Activated naive CD4-positive, alpha-beta T cell treated with anti-CD3 and anti-CD28 coated beads for 36 hours (primary cell): Measurements from ENCODE around the gene CD101. TPM values are rescaled to one million over a fixed set of nuclear protein-coding genes. Genes with fewer than 3 reads are reported as not detected.

ENCODE experiments used
- CTCF ChIA-PET: fragments of 350-600 bp; sonication (Branson Sonifier 250); formaldehyde crosslinking; loops from one replicate; lab custom pipeline; 2021; ENCODE audit warnings: antibody characterized with exemption; lab: Charles Lee
- DNase-seq: peaks from one replicate; pipeline ENCODE4 v3.0.0-alpha.2; 2020
- H3K27ac Mint-ChIP-seq: one replicate; pipeline ENCODE4 v1.8.0; 2021; ENCODE audit warnings: mild to moderate bottlenecking, mixed read lengths
- H3K27me3 Mint-ChIP-seq: one replicate; pipeline ENCODE4 v1.8.0; 2021; ENCODE audit warnings: low read depth, mixed read lengths
- H3K36me3 Mint-ChIP-seq: one replicate; pipeline ENCODE4 v1.8.0; 2021; ENCODE audit warnings: low read depth, mixed read lengths
- H3K4me1 Mint-ChIP-seq: one replicate; pipeline ENCODE4 v1.8.0; 2021; ENCODE audit warnings: low read depth, mixed read lengths
- H3K4me3 Mint-ChIP-seq: one replicate; pipeline ENCODE4 v1.8.0; 2021; ENCODE audit warnings: mild to moderate bottlenecking, moderate library complexity, mixed read lengths
- H3K9me3 Mint-ChIP-seq: one replicate; pipeline ENCODE4 v1.8.0; 2021; ENCODE audit warnings: mixed read lengths
- intact Hi-C: fragments of 100-400 bp; cut with micrococcal nuclease; formaldehyde crosslinking; loops from one replicate; pipeline ENCODE4 v1.15.1; 2023
- total RNA-seq, 2 experiments: library from RNA; stranded (reverse); gene quantifications; one replicate each; pipeline ENCODE4 v1.2.3, GENCODE V29; 2021

The CD101 gene
- total RNA-seq, 2 experiments from 2014 or later, result 0.83 to 1.1 TPM

GRCh38 chr1:117025568-117025967 lies 24.0 kb downstream of the CD101 start:
- Mint-ChIP-seq H3K9me3 (no peaks in the 10 kb centered on the region), H3K4me3 (no peak overlapping the region)
- CTCF ChIA-PET, result interaction anchor here (1.1 to 1.2 kb wide), 2 partner anchors 39 to 144 kb away, joined by 3 read pairs; no protein-coding TSS in a partner anchor

GRCh38 chr1:117026361-117026760 lies 24.8 kb downstream of the CD101 start:
- H3K4me3 Mint-ChIP-seq, result no peak overlapping the region
- no peak for DNase-seq
- CTCF ChIA-PET, result interaction anchor here (1.1 kb wide), 1 partner anchor 144 kb away, joined by 3 read pairs; no protein-coding TSS in a partner anchor
- no peak overlapping the region for H3K27ac Mint-ChIP-seq
- H3K36me3 Mint-ChIP-seq, result no peaks in the 10 kb centered on the region
- H3K27me3 Mint-ChIP-seq, result no peaks in the 10 kb centered on the region
- peaks cover 11% of the 10 kb centered on the region for H3K4me1 Mint-ChIP-seq
- H3K9me3 Mint-ChIP-seq, result no peaks in the 10 kb centered on the region
- intact Hi-C loops, result no loop called here

More at GRCh38 chr1:117025568-117025967, 24.0 kb downstream of the CD101 start:
- DNase-seq, result no peak
- Mint-ChIP-seq H3K27me3 (no peaks in the 10 kb centered on the region), H3K4me1 (peaks cover 7% of the 10 kb centered on the region), H3K36me3 (no peaks in the 10 kb centered on the region), H3K27ac (no peak overlapping the region)
- intact Hi-C loops, result no loop called here

- no peak overlapping the region for H3K27ac Mint-ChIP-seq
- peaks cover 17% of the 10 kb centered on the region for H3K4me1 Mint-ChIP-seq
- DNase-seq, result no peak
- intact Hi-C loops, result no loop called here
- no peaks in the 10 kb centered on the region for H3K27me3 Mint-ChIP-seq
- H3K9me3 Mint-ChIP-seq, result no peaks in the 10 kb centered on the region
- CTCF ChIA-PET, result interaction anchor here (1.1 kb wide), 1 partner anchor 26 kb away, joined by 3 read pairs; no protein-coding TSS in a partner anchor
- H3K36me3 Mint-ChIP-seq, result no peaks in the 10 kb centered on the region
- no peak overlapping the region for H3K4me3 Mint-ChIP-seq
Measured at GRCh38 chr1:117029685-117030084, 28.1 kb downstream of the CD101 start.

GRCh38 chr1:117030271-117030877 lies 28.8 kb downstream of the CD101 start:
- DNase-seq, result no peak
- Mint-ChIP-seq H3K27me3 (no peaks in the 10 kb centered on the region), H3K4me3 (no peak overlapping the region), H3K36me3 (no peaks in the 10 kb centered on the region), H3K4me1 (peaks cover 17% of the 10 kb centered on the region), H3K27ac (no peak overlapping the region), H3K9me3 (no peaks in the 10 kb centered on the region)
- intact Hi-C loops, result no loop called here
- CTCF ChIA-PET, result interaction anchor here (1.1 kb wide), 1 partner anchor 27 kb away, joined by 3 read pairs; no protein-coding TSS in a partner anchor

GRCh38 chr1:117032266-117032665 lies 30.7 kb downstream of the CD101 start:
- H3K9me3 Mint-ChIP-seq, result no peaks in the 10 kb centered on the region
- H3K27ac Mint-ChIP-seq, result no peak overlapping the region
- H3K36me3 Mint-ChIP-seq, result no peaks in the 10 kb centered on the region
- intact Hi-C loops, result no loop called here
- H3K27me3 Mint-ChIP-seq, result no peaks in the 10 kb centered on the region
- CTCF ChIA-PET, result interaction anchor here (0.8 kb wide), 1 partner anchor 15 kb away, joined by 3 read pairs; no protein-coding TSS in a partner anchor
- peaks cover 17% of the 10 kb centered on the region for H3K4me1 Mint-ChIP-seq
- H3K4me3 Mint-ChIP-seq, result no peak overlapping the region
- DNase-seq, result no peak

- intact Hi-C loops, result no loop called here
- CTCF ChIA-PET, result interaction anchor here (0.8 kb wide), 1 partner anchor 16 kb away, joined by 3 read pairs; no protein-coding TSS in a partner anchor
- H3K27ac Mint-ChIP-seq, result no peak overlapping the region
- H3K27me3 Mint-ChIP-seq, result no peaks in the 10 kb centered on the region
- DNase-seq, result no peak
- no peaks in the 10 kb centered on the region for H3K36me3 Mint-ChIP-seq
- no peak overlapping the region for H3K4me3 Mint-ChIP-seq
- H3K9me3 Mint-ChIP-seq, result no peaks in the 10 kb centered on the region
- H3K4me1 Mint-ChIP-seq, result peaks cover 17% of the 10 kb centered on the region
Measured at GRCh38 chr1:117032681-117033539, 31.4 kb downstream of the CD101 start.

GRCh38 chr1:117033772-117034171 lies 32.2 kb downstream of the CD101 start:
- Mint-ChIP-seq H3K27me3 (no peaks in the 10 kb centered on the region), H3K4me3 (no peak overlapping the region), H3K4me1 (peaks cover 17% of the 10 kb centered on the region), H3K27ac (no peak overlapping the region), H3K9me3 (no peaks in the 10 kb centered on the region), H3K36me3 (no peaks in the 10 kb centered on the region)
- CTCF ChIA-PET, result no interaction called here
- intact Hi-C loops, result no loop called here
- no peak for DNase-seq

- DNase-seq, result no peak
- CTCF ChIA-PET, result no interaction called here
- H3K27ac Mint-ChIP-seq, result no peak overlapping the region
Measured at GRCh38 chr1:117034791-117035290, 33.3 kb downstream of the CD101 start.

GRCh38 chr1:117036018-117036461 lies 34.5 kb downstream of the CD101 start:
- no peaks in the 10 kb centered on the region for H3K9me3 Mint-ChIP-seq
- H3K4me3 Mint-ChIP-seq, result no peak overlapping the region
- H3K36me3 Mint-ChIP-seq, result no peaks in the 10 kb centered on the region
- H3K27ac Mint-ChIP-seq, result no peak overlapping the region
- CTCF ChIA-PET, result interaction anchor here (0.7 to 0.8 kb wide), 2 partner anchors 24 to 229 kb away, joined by 3 read pairs; no protein-coding TSS in a partner anchor
- intact Hi-C loops, result no loop called here
- no peak for DNase-seq
- peaks cover 6% of the 10 kb centered on the region for H3K4me1 Mint-ChIP-seq
- H3K27me3 Mint-ChIP-seq, result no peaks in the 10 kb centered on the region

More at GRCh38 chr1:117034791-117035290, 33.3 kb downstream of the CD101 start:
- no peaks in the 10 kb centered on the region for H3K27me3 Mint-ChIP-seq
- H3K9me3 Mint-ChIP-seq, result no peaks in the 10 kb centered on the region
- peaks cover 15% of the 10 kb centered on the region for H3K4me1 Mint-ChIP-seq
- no peak overlapping the region for H3K4me3 Mint-ChIP-seq
- no peaks in the 10 kb centered on the region for H3K36me3 Mint-ChIP-seq
- intact Hi-C loops, result no loop called here

- no peaks in the 10 kb centered on the region for H3K36me3 Mint-ChIP-seq
- H3K27me3 Mint-ChIP-seq, result no peaks in the 10 kb centered on the region
- no peak overlapping the region for H3K4me3 Mint-ChIP-seq
- H3K4me1 Mint-ChIP-seq, result peaks cover 6% of the 10 kb centered on the region
- H3K27ac Mint-ChIP-seq, result no peak overlapping the region
- CTCF ChIA-PET, result interaction anchor here (1.3 kb wide), 1 partner anchor 11 kb away, joined by 3 read pairs; no protein-coding TSS in a partner anchor
- DNase-seq, result no peak
- intact Hi-C loops, result no loop called here
- no peaks in the 10 kb centered on the region for H3K9me3 Mint-ChIP-seq
Measured at GRCh38 chr1:117037802-117038201, 36.2 kb downstream of the CD101 start.

GRCh38 chr1:117038236-117038635 lies 36.7 kb downstream of the CD101 start:
- peaks cover 5% of the 10 kb centered on the region for H3K4me1 Mint-ChIP-seq
- no peak overlapping the region for H3K27ac Mint-ChIP-seq
- H3K27me3 Mint-ChIP-seq, result no peaks in the 10 kb centered on the region
- no peaks in the 10 kb centered on the region for H3K36me3 Mint-ChIP-seq
- CTCF ChIA-PET, result interaction anchor here (1.3 kb wide), 1 partner anchor 10 kb away, joined by 3 read pairs; no protein-coding TSS in a partner anchor
- no peak overlapping the region for H3K4me3 Mint-ChIP-seq
- intact Hi-C loops, result no loop called here
- no peaks in the 10 kb centered on the region for H3K9me3 Mint-ChIP-seq
- no peak for DNase-seq

GRCh38 chr1:117044217-117044616 lies 42.7 kb downstream of the CD101 start:
- Mint-ChIP-seq H3K36me3 (peaks cover 4% of the 10 kb centered on the region), H3K4me1 (peaks cover 18% of the 10 kb centered on the region), H3K4me3 (no peak overlapping the region), H3K27me3 (no peaks in the 10 kb centered on the region), H3K27ac (no peak overlapping the region), H3K9me3 (peaks cover 3% of the 10 kb centered on the region)
- CTCF ChIA-PET, result interaction anchor here (1.4 kb wide), 1 partner anchor 372 kb away, joined by 3 read pairs; no protein-coding TSS in a partner anchor
- DNase-seq, result no peak
- intact Hi-C loops, result no loop called here
